Measurements from ENCODE around the gene ZCCHC14.
"Not testable (repeated sequence)": the region's sequence is repeated elsewhere in the genome, so short reads cannot be mapped to it uniquely, and the experiment has no call there.

ZCCHC14 gene

GRCh38 chr16:87362828-87363559, 129.8 kb downstream of the ZCCHC14 start:
- not testable (repeated sequence) for DNase-seq (ENCODE audit: low read depth in 2 of 2)

GRCh38 chr16:87361916-87362619, 130.8 kb downstream of the ZCCHC14 start:
- no peak for DNase-seq (ENCODE audit: low read depth in 2 of 2)

- no peak for DNase-seq (ENCODE audit: low read depth in 2 of 2)
These were observed 131.8 kb downstream of the ZCCHC14 start for GRCh38 chr16:87360862-87361610.

DNA sequence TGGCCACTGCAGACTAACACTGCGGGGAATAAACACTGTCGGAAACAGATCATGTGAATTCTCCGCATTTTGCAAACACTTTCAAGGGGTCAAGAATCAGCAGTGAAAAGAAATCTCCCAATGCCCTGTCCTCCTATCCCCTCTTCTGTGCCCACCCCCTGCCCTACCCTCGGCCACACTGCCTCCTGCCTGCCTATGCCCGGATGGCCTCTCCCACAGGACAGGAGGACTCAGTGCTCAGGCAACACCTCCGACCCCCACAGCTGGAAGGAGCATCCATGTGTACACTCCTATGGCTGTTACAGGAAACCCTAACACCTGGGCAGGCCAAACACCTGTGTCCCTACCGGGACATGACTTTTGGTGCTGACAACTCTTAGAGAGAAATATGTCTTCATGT, 133.7 kb downstream of the ZCCHC14 start:
- no peak for DNase-seq (ENCODE audit: low read depth in 2 of 2)

DNA sequence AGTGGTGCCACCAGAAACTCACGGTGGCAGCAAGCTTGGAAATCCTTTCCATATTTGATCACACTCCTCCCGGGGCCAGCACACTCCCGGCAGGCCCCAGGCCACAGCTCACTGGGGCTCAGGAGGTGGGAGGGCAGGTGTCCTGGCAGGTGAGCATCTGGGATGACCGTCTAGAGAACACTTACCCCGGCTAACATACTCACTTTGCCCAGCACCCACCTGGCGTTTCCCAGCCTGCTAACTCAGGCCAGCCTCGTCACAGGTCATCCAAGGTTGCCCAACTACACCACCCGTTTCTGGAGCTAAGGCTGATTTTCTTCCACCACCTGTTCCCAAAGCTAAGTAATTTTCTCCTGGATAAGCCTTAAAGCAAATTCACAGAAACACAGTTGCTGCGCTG, 134.1 kb downstream of the ZCCHC14 start:
- DNase-seq (ENCODE audit: low read depth in 2 of 2) = no peak

- no peak for DNase-seq (ENCODE audit: low read depth in 2 of 2)
These were observed 134.6 kb downstream of the ZCCHC14 start for GRCh38 chr16:87358250-87358649.

DNA sequence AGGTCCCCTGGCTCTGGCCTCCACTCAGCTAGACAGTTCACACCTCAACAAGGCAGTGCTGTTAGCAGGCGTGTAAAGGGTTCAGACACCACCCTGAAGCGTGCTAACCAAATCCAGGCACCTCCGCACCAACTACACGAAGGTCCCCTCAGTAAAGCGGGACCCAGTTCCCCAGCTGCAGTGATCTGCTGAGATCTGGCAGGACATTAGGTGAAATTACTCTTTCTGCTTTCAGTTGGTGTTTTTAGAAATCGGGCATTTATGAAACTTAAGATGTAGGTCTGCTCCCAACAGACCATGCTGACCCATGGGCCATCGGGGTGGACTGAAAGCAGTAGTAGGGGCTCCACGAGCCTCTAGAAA, 136.4 kb downstream of the ZCCHC14 start:
- DNase-seq (ENCODE audit: low read depth in 2 of 2) = no peak

Data from stimulated activated CD4-positive, alpha-beta T cell treated with anti-CD3 and anti-CD28 coated beads, Interleukin-15, amount 100 ng/mL, for 48 hours (primary cell).